ENCODE data around the gene ENDOU. TPM values are rescaled to one million over a fixed set of nuclear protein-coding genes. Genes with fewer than 3 reads are reported as not detected.

Gene ENDOU
- total and polyA plus RNA-seq, 2 donors from 2014 or later = 0.28 to 0.91 TPM

GRCh38 chr12:47731723-47732122, 6.4 kb upstream of the ENDOU start:
- H3K4me1 ChIP-seq (ENCODE audit: control insufficient read depth in 2 of 3, insufficient read depth in 2 of 3, low read depth in 1 of 3, low read length in 3 of 3) = peaks cover 4 to 23% (median 14%) of the 10 kb centered on the region in 3 donors
- DNase-seq (no peak), FAIRE-seq (no peak)
- no peaks in the 10 kb centered on the region for H3K27me3 ChIP-seq (ENCODE audit: control insufficient read depth, insufficient read depth, low read length)
- peaks cover 0 to 3% (median 0%) of the 10 kb centered on the region in 3 donors for H3K36me3 ChIP-seq (ENCODE audit: control insufficient read depth in 2 of 3, insufficient read depth in 3 of 3, low read length in 3 of 3)
- no peaks in the 10 kb centered on the region for H3K9me3 ChIP-seq (ENCODE audit: control insufficient read depth in 2 of 3, insufficient read depth in 1 of 3, low read length in 3 of 3)
- no peak for TF ChIP-seq CTCF (IDR thresholded peaks at IDR 0.05; ENCODE audit: borderline replicate concordance, extremely low read depth, insufficient read depth)
- H3K4me3 ChIP-seq (ENCODE audit: low read length in 3 of 3) = no peak overlapping the region
- no peak overlapping the region for H3K27ac ChIP-seq (ENCODE audit: low read depth in 2 of 2, low read length in 2 of 2)
- no peak overlapping the region for H3K9ac ChIP-seq (ENCODE audit: low read length in 3 of 3)
- intact Hi-C loops (cut with DNase I) = no loop called here

GRCh38 chr12:47730341-47730744, 5.1 kb upstream of the ENDOU start:
- no peak overlapping the region for H3K9ac ChIP-seq (ENCODE audit: low read length in 3 of 3)
- H3K9me3 ChIP-seq (ENCODE audit: control insufficient read depth in 2 of 3, insufficient read depth in 1 of 3, low read length in 3 of 3) = no peaks in the 10 kb centered on the region
- no peak overlapping the region for H3K27ac ChIP-seq (ENCODE audit: low read depth in 2 of 2, low read length in 2 of 2)
- H3K27me3 ChIP-seq (ENCODE audit: control insufficient read depth, insufficient read depth, low read length) = no peaks in the 10 kb centered on the region
- H3K4me3 ChIP-seq (ENCODE audit: low read length in 3 of 3) = no peak overlapping the region
- TF ChIP-seq CTCF (IDR thresholded peaks at IDR 0.05; ENCODE audit: borderline replicate concordance, extremely low read depth, insufficient read depth) = no peak
- H3K36me3 ChIP-seq (ENCODE audit: control insufficient read depth in 2 of 3, insufficient read depth in 3 of 3, low read length in 3 of 3) = no peaks in the 10 kb centered on the region
- FAIRE-seq = no peak
- H3K4me1 ChIP-seq (ENCODE audit: control insufficient read depth in 2 of 3, insufficient read depth in 2 of 3, low read depth in 1 of 3, low read length in 3 of 3) = peaks cover 4 to 10% (median 5%) of the 10 kb centered on the region in 3 donors
- DNase-seq = no peak
- intact Hi-C loops (cut with DNase I) = no loop called here

- no peak overlapping the region for H3K9ac ChIP-seq (ENCODE audit: low read length in 3 of 3)
- no peak overlapping the region for H3K4me3 ChIP-seq (ENCODE audit: low read length in 3 of 3)
- intact Hi-C loops (cut with DNase I) = no loop called here
- no peaks in the 10 kb centered on the region for H3K36me3 ChIP-seq (ENCODE audit: control insufficient read depth in 2 of 3, insufficient read depth in 3 of 3, low read length in 3 of 3)
- H3K4me1 ChIP-seq (ENCODE audit: control insufficient read depth in 2 of 3, insufficient read depth in 2 of 3, low read depth in 1 of 3, low read length in 3 of 3) = peaks cover 0 to 3% (median 0%) of the 10 kb centered on the region in 3 donors
- H3K27me3 ChIP-seq (ENCODE audit: control insufficient read depth, insufficient read depth, low read length) = no peaks in the 10 kb centered on the region
- TF ChIP-seq CTCF (IDR thresholded peaks at IDR 0.05; ENCODE audit: borderline replicate concordance, extremely low read depth, insufficient read depth) = no peak
- no peaks in the 10 kb centered on the region for H3K9me3 ChIP-seq (ENCODE audit: control insufficient read depth in 2 of 3, insufficient read depth in 1 of 3, low read length in 3 of 3)
- DNase-seq = no peak
- no peak overlapping the region for H3K27ac ChIP-seq (ENCODE audit: low read depth in 2 of 2, low read length in 2 of 2)
- no peak for FAIRE-seq
These were observed 3.9 kb upstream of the ENDOU start for GRCh38 chr12:47729233-47729632.

GRCh38 chr12:47725893-47726292, 603 bp upstream of the ENDOU start:
- no peak for FAIRE-seq
- intact Hi-C loops (cut with DNase I) = no loop called here
- Histone ChIP-seq H3K4me3 (ENCODE audit: low read length in 3 of 3) (no peak overlapping the region), H3K27me3 (ENCODE audit: control insufficient read depth, insufficient read depth, low read length) (no peaks in the 10 kb centered on the region), H3K27ac (ENCODE audit: low read depth in 2 of 2, low read length in 2 of 2) (peak overlapping the region in 1 of 2 donors; percentile 13), H3K36me3 (ENCODE audit: control insufficient read depth in 2 of 3, insufficient read depth in 3 of 3, low read length in 3 of 3) (no peaks in the 10 kb centered on the region), H3K9ac (ENCODE audit: low read length in 3 of 3) (no peak overlapping the region), H3K4me1 (ENCODE audit: control insufficient read depth in 2 of 3, insufficient read depth in 2 of 3, low read depth in 1 of 3, low read length in 3 of 3) (peaks cover 0 to 3% (median 2%) of the 10 kb centered on the region in 3 donors), H3K9me3 (ENCODE audit: control insufficient read depth in 2 of 3, insufficient read depth in 1 of 3, low read length in 3 of 3) (no peaks in the 10 kb centered on the region)
- DNase-seq = peak in 1 of 5 donors; percentile 43
- no peak for TF ChIP-seq CTCF (IDR thresholded peaks at IDR 0.05; ENCODE audit: borderline replicate concordance, extremely low read depth, insufficient read depth)

Measured in kidney (tissue), 14 donors.